Type B pancreatic cell (in vitro differentiated cells): ENCODE measurements around the gene SLC25A21. TPM values are rescaled to one million over a fixed set of nuclear protein-coding genes. Genes with fewer than 3 reads are reported as not detected.

ENCODE experiments used
- DNase-seq: peaks from one replicate; pipeline ENCODE4 v3.0.0; 2021; ENCODE audit warnings: mixed read lengths; ENCODE audit not compliant: unreplicated experiment; ENCODE audit errors: extremely low spot score
- H3K27ac Mint-ChIP-seq: 2 replicates; pipeline ENCODE4 v1.8.0; 2021; ENCODE audit warnings: mild to moderate bottlenecking, mixed read lengths
- H3K27me3 Mint-ChIP-seq: 2 replicates; pipeline ENCODE4 v1.8.0; 2021; ENCODE audit warnings: mixed read lengths
- H3K36me3 Mint-ChIP-seq: 2 replicates; pipeline ENCODE4 v1.8.0; 2021; ENCODE audit warnings: mixed read lengths
- H3K4me1 Mint-ChIP-seq: one replicate; pipeline ENCODE4 v1.8.0; 2021; ENCODE audit warnings: mixed read lengths; ENCODE audit not compliant: unreplicated experiment
- H3K4me3 Mint-ChIP-seq: 2 replicates; pipeline ENCODE4 v1.8.0; 2021; ENCODE audit warnings: mild to moderate bottlenecking, mixed read lengths
- H3K9me3 Mint-ChIP-seq: 2 replicates; pipeline ENCODE4 v1.8.0; 2021; ENCODE audit warnings: mixed read lengths
- CTCF ChIP-seq: fragments of 200-600 bp; sonication (generic); conservative IDR thresholded peaks from 2 replicates; pipeline ENCODE4 v1.5.0; 2021; ENCODE audit warnings: antibody characterized with exemption, mild to moderate bottlenecking
- total RNA-seq: library from RNA; stranded (reverse); gene quantifications from 2 replicates; pipeline ENCODE4 v1.2.1, GENCODE V29; 2021; ENCODE audit warnings: low replicate concordance

The SLC25A21 gene
- total RNA-seq, 1 donor from 2014 or later: 0.58 TPM

- Mint-ChIP-seq H3K27ac (no peak overlapping the region), H3K4me3 (no peak overlapping the region), H3K27me3 (peaks cover 3% of the 10 kb centered on the region), H3K9me3 (no peaks in the 10 kb centered on the region), H3K4me1 (no peaks in the 10 kb centered on the region), H3K36me3 (no peaks in the 10 kb centered on the region)
- no peak for TF ChIP-seq CTCF
- DNase-seq: no peak
These were observed 446.3 kb downstream of the SLC25A21 start for GRCh38 chr14:36726128-36726527.

GRCh38 chr14:36724162-36724561, 448.2 kb downstream of the SLC25A21 start:
- no peaks in the 10 kb centered on the region for H3K36me3 Mint-ChIP-seq
- no peak for DNase-seq

GRCh38 chr14:36723530-36723929, 448.9 kb downstream of the SLC25A21 start:
- DNase-seq: no peak
- Mint-ChIP-seq H3K27ac (no peak overlapping the region), H3K4me3 (no peak overlapping the region), H3K27me3 (peaks cover 3% of the 10 kb centered on the region), H3K36me3 (no peaks in the 10 kb centered on the region), H3K4me1 (no peaks in the 10 kb centered on the region), H3K9me3 (no peaks in the 10 kb centered on the region)
- TF ChIP-seq CTCF: no peak

More at GRCh38 chr14:36724162-36724561, 448.2 kb downstream of the SLC25A21 start:
- H3K4me1 Mint-ChIP-seq: no peaks in the 10 kb centered on the region
- no peaks in the 10 kb centered on the region for H3K9me3 Mint-ChIP-seq
- H3K27me3 Mint-ChIP-seq: peaks cover 3% of the 10 kb centered on the region
- TF ChIP-seq CTCF: no peak
- H3K4me3 Mint-ChIP-seq: no peak overlapping the region
- no peak overlapping the region for H3K27ac Mint-ChIP-seq

- DNase-seq: no peak
- H3K4me3 Mint-ChIP-seq: no peak overlapping the region
- H3K27me3 Mint-ChIP-seq: peaks cover 8% of the 10 kb centered on the region
- no peaks in the 10 kb centered on the region for H3K9me3 Mint-ChIP-seq
- H3K4me1 Mint-ChIP-seq: peaks cover 4% of the 10 kb centered on the region
- no peak for TF ChIP-seq CTCF
- H3K36me3 Mint-ChIP-seq: no peaks in the 10 kb centered on the region
- no peak overlapping the region for H3K27ac Mint-ChIP-seq
These were observed 450.5 kb downstream of the SLC25A21 start for GRCh38 chr14:36721877-36722276.

- Mint-ChIP-seq H3K36me3 (no peaks in the 10 kb centered on the region), H3K27me3 (peaks cover 5% of the 10 kb centered on the region), H3K4me1 (peaks cover 4% of the 10 kb centered on the region), H3K4me3 (no peak overlapping the region), H3K9me3 (no peaks in the 10 kb centered on the region), H3K27ac (no peak overlapping the region)
- no peak for TF ChIP-seq CTCF
- no peak for DNase-seq
These were observed 451.7 kb downstream of the SLC25A21 start for GRCh38 chr14:36720657-36721056.

- H3K27ac Mint-ChIP-seq: no peak overlapping the region
- peaks cover 5% of the 10 kb centered on the region for H3K27me3 Mint-ChIP-seq
- no peaks in the 10 kb centered on the region for H3K36me3 Mint-ChIP-seq
- TF ChIP-seq CTCF: no peak
- H3K4me1 Mint-ChIP-seq: peaks cover 4% of the 10 kb centered on the region
- no peak for DNase-seq
- H3K4me3 Mint-ChIP-seq: no peak overlapping the region
- no peaks in the 10 kb centered on the region for H3K9me3 Mint-ChIP-seq
These were observed 452.6 kb downstream of the SLC25A21 start for GRCh38 chr14:36719823-36720222.
